ENCODE results near the gene NOS1. TPM values are rescaled to one million over a fixed set of nuclear protein-coding genes. Genes with fewer than 3 reads are reported as not detected.
"Not testable (repeated sequence)": the region's sequence is repeated elsewhere in the genome, so short reads cannot be mapped to it uniquely, and the experiment has no call there.

NOS1 gene
- total RNA-seq, 1 experiment from 2014 or later = 131 TPM

DNA sequence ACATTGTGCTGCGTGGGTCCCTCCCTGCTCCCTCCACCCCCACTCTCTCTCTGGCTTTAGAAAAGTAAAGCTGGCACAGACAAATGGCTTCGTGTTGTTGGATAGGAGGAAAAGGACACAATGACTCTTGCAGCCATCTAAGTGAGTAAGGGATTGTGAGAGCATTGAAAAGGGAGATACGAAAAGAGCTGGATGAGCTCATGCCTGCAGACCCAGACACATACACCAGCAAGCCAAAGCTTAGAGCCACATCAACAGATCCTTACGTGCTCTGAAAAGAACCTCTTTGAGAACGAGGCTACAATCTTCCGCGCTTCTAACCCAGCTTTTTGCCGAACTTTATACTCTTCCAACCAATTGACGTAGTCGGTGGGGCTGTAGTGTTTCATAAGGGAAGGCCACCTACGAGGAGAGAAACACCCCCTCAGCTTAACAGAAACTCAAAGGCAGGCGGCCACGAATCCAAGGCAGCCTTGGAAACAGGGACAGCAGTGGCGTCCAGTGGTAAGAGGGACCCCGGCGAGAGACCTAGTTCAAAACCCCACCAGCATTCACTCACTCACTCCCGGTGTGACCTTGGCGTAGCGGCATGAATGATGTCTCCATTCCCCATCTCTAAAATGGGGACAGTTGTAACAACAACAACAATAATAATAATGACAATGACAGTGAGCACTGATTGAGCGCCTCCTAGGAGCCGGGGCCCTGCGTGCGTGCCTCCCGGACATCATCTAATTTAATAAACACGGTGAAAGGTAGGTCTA is 172.3 kb downstream of the NOS1 start:
- Histone ChIP-seq H3K4me3 (peak overlapping the region; percentile 91), H3K36me3 (peaks cover 25% of the 10 kb centered on the region), H3K27me3 (no peaks in the 10 kb centered on the region), H3K27ac (no peak overlapping the region; the same call in 1 of the 2 replicates), H3K4me1 (no peaks in the 10 kb centered on the region), H3K9me3 (replicated peaks) (no peaks in the 10 kb centered on the region)
- no peak for DNase-seq

DNA sequence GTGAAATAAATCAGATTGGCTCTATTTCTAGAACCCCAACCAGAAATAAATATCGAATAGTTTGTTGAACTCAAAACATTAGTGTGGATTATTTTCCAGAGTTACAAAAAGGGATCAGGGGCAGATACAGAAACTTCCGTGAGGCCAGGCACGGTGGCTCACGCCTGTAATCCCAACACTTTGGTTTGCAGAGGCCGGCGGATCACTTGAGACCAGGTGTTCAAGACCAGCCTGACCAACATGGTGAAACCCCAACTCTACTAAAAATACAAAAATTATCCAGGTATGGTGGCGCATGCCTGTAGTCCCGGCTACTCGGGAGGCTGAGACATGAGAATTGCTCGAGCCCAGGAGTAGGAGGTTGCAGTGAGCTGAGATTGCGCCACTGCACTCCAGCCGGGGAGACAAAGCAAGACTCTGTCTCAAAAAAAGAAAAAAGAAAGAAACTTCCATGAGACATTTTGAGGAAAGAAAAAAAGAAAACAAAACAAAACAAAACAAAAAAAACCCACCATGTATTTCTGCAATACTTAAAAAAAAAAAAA is 173.2 kb downstream of the NOS1 start:
- no peaks in the 10 kb centered on the region for H3K9me3 ChIP-seq (replicated peaks)
- H3K27me3 ChIP-seq = no peaks in the 10 kb centered on the region
- no peak overlapping the region for H3K27ac ChIP-seq
- peaks cover 35% of the 10 kb centered on the region for H3K36me3 ChIP-seq
- DNase-seq = no peak
- H3K4me1 ChIP-seq = no peaks in the 10 kb centered on the region
- no peak overlapping the region for H3K4me3 ChIP-seq

DNA sequence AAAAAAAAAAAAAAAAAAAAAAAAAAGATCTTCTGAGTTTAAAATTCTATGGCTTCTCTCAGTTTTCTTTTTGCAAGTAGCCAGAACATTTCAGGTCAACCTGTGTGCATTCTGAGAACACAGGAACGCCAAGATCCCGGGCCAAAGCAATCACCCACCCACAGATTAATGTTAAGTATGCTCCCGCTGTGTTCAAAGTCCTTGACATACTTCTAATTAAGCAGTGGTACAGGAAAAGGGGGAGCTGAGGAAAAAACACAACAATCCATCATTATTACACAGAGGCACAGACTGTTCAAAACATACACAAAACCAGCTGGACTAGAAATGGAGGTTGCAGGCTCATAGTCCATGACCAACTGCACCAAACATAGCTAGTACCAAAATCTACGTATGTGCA is 174.0 kb downstream of the NOS1 start:
- Histone ChIP-seq H3K27ac (no peak overlapping the region), H3K36me3 (peaks cover 41% of the 10 kb centered on the region), H3K4me3 (no peak overlapping the region), H3K4me1 (no peaks in the 10 kb centered on the region), H3K9me3 (replicated peaks) (no peaks in the 10 kb centered on the region), H3K27me3 (no peaks in the 10 kb centered on the region)
- DNase-seq = no peak

DNA sequence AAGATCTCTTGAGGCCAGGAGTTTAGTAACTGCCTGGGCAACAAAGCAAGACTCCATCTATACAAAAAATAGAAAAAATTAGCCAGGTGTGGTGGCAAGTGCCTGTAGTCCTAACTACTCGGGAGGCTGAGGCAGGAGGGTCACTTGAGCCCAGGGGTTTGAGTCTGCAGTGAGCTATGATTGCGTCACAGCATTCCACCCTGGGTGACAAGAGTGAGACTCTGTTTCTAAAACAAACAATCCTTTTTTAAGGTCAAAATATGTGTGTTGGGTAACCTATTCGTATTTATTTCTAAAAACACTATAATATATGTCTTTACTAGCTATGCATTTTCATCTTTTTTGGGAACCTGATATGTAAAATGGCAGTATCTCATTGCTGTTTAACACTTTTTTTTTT is 178.6 kb downstream of the NOS1 start:
- no peaks in the 10 kb centered on the region for H3K4me1 ChIP-seq
- H3K27ac ChIP-seq = no peak overlapping the region
- peaks cover 65% of the 10 kb centered on the region for H3K36me3 ChIP-seq
- H3K4me3 ChIP-seq = no peak overlapping the region
- no peaks in the 10 kb centered on the region for H3K27me3 ChIP-seq
- H3K9me3 ChIP-seq (replicated peaks) = no peaks in the 10 kb centered on the region
- no peak for DNase-seq

DNA sequence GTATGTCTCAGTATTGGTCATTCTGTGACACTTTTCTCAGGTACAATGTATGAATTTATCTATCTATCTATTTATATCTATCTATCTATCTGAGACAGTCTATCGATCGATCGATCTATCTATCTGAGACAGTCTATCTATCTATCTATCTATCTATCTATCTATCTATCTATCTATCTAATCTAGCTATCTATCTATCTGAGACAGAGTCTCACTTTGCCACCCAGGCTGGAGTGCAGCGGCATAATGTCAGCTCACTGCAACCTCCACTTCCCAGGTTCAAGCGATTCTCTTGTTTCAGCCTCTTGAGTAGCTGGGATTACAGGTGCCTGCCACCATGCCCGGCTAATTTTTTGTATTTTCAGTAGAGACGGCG is 180.0 kb downstream of the NOS1 start:
- peaks cover 65% of the 10 kb centered on the region for H3K36me3 ChIP-seq
- not testable (repeated sequence) for DNase-seq, H3K27me3 ChIP-seq

DNA sequence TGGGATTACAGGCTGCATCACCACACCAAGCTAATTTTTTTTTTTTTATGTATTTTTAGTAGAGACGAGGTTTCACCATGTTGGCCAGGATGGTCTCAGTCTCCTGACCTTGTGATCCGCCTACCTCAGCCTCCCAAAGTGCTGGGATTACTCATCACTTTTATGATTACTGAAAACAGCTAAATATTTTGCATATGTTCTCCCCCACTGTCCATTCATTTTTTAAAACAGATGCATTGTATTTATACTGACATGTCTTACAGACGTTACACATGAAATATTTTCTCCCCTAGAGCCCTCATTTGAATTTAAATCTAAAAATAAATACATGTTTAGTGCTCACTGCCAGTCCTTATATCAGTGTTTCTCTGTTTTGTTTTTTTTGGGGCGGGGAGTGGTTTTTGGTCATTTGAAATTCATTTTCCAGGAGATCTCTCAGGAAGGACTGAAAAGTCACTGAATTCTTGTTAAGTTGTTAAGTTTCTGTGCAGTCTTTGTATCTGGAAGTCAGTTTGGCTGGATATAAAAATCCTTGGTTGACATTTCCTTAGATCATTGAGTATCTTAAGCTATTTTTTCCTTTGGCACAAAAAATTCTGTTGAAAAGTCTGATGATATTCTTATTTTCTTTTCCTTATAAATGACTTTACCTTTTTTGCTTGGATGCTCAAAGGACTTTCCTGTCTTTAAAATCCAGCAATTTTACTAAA is 180.5 kb downstream of the NOS1 start:
- Histone ChIP-seq H3K4me3 (no peak overlapping the region), H3K27me3 (no peaks in the 10 kb centered on the region), H3K4me1 (no peaks in the 10 kb centered on the region), H3K36me3 (peaks cover 65% of the 10 kb centered on the region), H3K27ac (no peak overlapping the region), H3K9me3 (replicated peaks) (no peaks in the 10 kb centered on the region)
- no peak for DNase-seq

More for the DNA sequence above, 180.0 kb downstream of the NOS1 start:
- not testable (repeated sequence) for H3K9me3 ChIP-seq (replicated peaks); H3K4me1 ChIP-seq; H3K4me3 ChIP-seq; H3K27ac ChIP-seq

DNA sequence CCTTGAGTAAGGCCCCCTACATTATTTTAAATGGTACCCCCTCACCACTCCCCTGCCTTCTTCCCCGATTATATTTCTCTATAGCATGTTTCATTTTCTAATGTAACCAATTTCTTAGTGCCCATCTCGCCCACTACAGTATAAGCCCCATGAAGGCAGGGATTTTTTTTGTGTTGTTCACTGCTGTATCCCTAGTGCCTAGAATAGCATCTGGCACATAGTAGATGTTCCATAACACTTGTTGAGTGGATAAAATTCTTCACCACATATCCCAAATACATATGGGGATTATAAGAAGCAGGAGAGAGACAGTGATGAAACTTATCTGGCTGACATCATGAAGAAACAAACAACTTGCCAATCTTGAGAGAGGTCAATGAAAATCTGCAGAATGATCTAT is 182.7 kb downstream of the NOS1 start:
- no peak for DNase-seq
- peaks cover 56% of the 10 kb centered on the region for H3K36me3 ChIP-seq
- H3K27me3 ChIP-seq = no peaks in the 10 kb centered on the region
- H3K4me1 ChIP-seq = no peaks in the 10 kb centered on the region
- H3K4me3 ChIP-seq = no peak overlapping the region
- H3K27ac ChIP-seq = no peak overlapping the region
- H3K9me3 ChIP-seq (replicated peaks) = no peaks in the 10 kb centered on the region

DNA sequence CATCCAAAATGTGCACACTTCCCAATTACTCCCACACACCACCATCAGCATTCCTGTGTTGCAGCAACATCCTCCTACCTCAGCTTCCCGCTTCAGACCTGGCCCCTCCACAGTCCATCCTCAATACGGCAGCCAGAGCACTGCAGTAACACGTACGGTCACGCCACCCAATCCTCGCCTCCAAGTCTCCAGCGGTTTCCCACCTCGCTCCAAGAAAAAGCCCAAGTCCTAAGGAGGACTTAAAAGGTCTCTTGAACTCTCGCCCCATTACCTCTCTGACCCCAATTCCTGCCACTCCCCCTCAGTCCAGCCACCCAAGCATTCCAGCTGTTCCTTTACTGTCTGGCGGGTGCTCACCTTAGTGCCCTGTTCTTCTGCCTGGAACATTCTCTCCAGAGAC is 183.1 kb downstream of the NOS1 start:
- no peaks in the 10 kb centered on the region for H3K27me3 ChIP-seq
- H3K9me3 ChIP-seq (replicated peaks) = no peaks in the 10 kb centered on the region
- peaks cover 56% of the 10 kb centered on the region for H3K36me3 ChIP-seq

DNA sequence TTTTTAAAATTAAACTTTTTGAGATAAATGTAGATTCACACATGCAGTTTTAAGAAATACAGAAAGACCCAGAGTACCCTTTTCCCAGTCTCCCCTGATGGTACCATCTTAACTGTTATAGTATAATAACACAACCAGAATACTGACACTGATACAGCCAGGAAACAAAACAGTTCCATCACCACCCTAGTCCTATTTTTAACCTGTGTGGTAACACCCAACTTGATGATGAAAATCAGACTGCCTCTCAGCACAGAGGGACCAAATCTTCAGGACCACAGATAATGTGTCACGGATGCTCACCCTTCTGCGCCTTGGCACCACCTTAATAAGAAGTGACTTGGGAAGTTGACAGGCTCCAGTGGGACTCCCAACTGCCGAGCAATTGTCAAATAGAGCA is 189.3 kb downstream of the NOS1 start:
- Histone ChIP-seq H3K36me3 (peaks cover 43% of the 10 kb centered on the region), H3K27me3 (no peaks in the 10 kb centered on the region), H3K4me3 (no peak overlapping the region), H3K27ac (no peak overlapping the region), H3K9me3 (replicated peaks) (no peaks in the 10 kb centered on the region), H3K4me1 (no peaks in the 10 kb centered on the region)
- no peak for DNase-seq

More for the DNA sequence above, 183.1 kb downstream of the NOS1 start:
- Histone ChIP-seq H3K4me1 (no peaks in the 10 kb centered on the region), H3K4me3 (no peak overlapping the region), H3K27ac (no peak overlapping the region)
- DNase-seq = no peak

DNA sequence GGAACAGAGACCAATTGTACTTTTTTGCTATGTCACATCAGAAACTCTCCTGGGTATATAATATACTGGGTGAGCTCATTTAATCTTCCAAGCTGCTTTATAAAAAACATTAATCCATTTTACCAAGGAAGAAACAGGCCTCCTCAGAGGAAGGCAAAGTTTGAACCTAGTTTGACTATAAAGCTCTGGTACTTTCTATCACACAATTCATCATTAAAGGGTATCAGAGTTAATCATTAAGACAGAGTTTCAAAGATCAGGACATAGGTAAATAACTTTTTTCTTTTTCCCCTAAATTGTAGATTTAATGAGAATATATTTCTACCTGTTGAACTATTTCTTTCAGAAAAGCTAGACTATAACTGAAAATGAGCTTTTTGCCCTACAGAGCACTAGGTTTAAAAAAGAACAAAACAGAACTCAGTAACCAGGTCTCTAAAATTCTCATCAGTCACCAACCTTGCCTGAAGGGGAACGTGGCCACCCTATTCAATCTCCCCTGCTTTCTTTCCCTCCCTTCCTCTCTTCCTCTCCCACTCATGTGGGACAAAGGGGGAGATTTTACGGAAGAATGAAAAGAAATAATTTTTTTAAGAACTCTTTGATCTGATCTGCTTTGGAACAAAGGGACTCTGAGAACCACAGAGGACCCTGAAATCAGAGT is 189.8 kb downstream of the NOS1 start:
- H3K4me1 ChIP-seq = no peaks in the 10 kb centered on the region
- DNase-seq = no peak
- no peaks in the 10 kb centered on the region for H3K9me3 ChIP-seq (replicated peaks)
- H3K27ac ChIP-seq = no peak overlapping the region
- H3K36me3 ChIP-seq = peaks cover 46% of the 10 kb centered on the region
- no peaks in the 10 kb centered on the region for H3K27me3 ChIP-seq
- no peak overlapping the region for H3K4me3 ChIP-seq

DNA sequence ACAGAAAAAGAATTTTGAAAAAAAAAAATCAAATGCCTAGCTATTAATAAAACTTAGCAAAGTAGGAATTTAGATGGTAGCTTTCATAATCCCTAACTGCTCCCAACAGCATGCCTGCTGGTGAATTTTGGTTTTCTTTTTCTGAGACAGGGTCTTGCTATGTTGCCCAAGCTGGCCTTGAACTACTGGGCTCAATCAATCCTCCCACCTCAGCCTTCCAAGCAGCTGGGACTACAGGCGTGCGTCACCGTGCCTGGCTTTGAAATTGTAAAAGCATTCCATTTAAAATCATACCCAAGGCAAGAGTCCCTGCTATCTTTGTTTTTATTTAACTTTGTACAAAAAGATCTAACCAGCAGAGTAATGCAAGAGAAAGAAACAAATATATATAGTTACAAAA is 191.9 kb downstream of the NOS1 start:
- no peak for DNase-seq
- H3K4me3 ChIP-seq = no peak overlapping the region
- H3K27me3 ChIP-seq = no peaks in the 10 kb centered on the region
- H3K36me3 ChIP-seq = peaks cover 46% of the 10 kb centered on the region
- no peaks in the 10 kb centered on the region for H3K4me1 ChIP-seq
- H3K9me3 ChIP-seq (replicated peaks) = no peaks in the 10 kb centered on the region
- no peak overlapping the region for H3K27ac ChIP-seq

DNA sequence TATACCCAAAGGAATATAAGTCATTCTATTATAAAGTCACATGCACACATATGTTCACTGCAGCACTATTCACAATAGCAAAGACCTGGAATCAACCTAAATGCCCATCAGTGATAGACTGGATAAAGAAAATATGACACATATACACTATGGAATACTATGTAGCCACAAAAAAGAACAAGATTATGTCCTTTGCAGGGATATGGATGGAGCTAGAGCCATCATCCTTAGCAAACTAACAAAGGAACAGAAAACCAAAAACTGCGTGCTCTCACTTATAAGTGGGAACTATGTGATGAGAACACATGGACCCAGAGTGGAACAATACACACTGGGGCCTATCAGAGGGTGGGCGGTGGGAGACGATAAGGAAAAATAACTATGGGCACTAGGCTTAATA is 192.4 kb downstream of the NOS1 start:
- Histone ChIP-seq H3K36me3 (peaks cover 40% of the 10 kb centered on the region), H3K27ac (no peak overlapping the region), H3K27me3 (no peaks in the 10 kb centered on the region), H3K4me3 (no peak overlapping the region), H3K4me1 (no peaks in the 10 kb centered on the region), H3K9me3 (replicated peaks) (no peaks in the 10 kb centered on the region)
- no peak for DNase-seq

DNA sequence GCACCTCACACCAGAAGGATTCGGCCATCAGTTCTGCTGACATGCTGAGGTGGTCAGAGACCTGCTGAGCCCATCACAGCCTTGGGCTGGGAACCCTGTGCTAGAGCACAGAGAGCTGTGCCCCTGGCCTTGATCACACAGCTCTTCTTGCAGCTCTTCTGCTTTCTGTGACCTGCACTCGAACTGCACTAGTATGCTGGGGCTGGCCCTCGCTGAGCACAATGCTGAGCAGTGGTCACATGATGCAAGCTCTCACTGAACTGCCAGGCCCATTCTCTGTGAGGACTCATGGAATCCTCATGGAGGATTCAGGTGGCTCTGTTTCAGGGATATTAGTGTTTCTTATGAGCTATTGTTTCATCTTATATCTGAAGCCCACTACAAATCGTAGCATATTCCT is 193.7 kb downstream of the NOS1 start:
- Histone ChIP-seq H3K4me1 (no peaks in the 10 kb centered on the region), H3K9me3 (replicated peaks) (no peaks in the 10 kb centered on the region), H3K27ac (no peak overlapping the region), H3K27me3 (no peaks in the 10 kb centered on the region), H3K4me3 (no peak overlapping the region), H3K36me3 (peaks cover 41% of the 10 kb centered on the region)
- no peak for DNase-seq

DNA sequence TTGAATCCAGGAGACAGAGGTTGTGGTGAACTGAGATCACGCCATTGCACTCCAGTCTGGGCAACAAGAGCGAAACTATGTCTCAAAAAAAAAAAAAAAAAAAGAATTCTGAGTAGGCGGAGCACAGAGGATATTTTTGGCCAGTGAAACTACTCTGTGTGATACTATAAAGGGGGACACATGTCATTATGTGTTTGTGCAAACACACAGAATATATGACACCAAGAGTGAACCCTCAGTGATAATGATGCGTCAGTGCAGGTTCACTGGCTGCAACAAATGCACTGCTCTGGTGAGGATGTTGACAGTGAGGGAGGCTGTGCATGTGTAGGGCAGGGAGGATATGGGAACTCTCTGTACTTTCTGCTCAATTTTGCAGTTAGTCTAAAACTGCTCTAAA is 195.3 kb downstream of the NOS1 start:
- DNase-seq = no peak
- H3K4me1 ChIP-seq = no peaks in the 10 kb centered on the region
- H3K36me3 ChIP-seq = peaks cover 40% of the 10 kb centered on the region
- no peak overlapping the region for H3K4me3 ChIP-seq
- no peaks in the 10 kb centered on the region for H3K9me3 ChIP-seq (replicated peaks)
- no peaks in the 10 kb centered on the region for H3K27me3 ChIP-seq
- H3K27ac ChIP-seq = no peak overlapping the region

DNA sequence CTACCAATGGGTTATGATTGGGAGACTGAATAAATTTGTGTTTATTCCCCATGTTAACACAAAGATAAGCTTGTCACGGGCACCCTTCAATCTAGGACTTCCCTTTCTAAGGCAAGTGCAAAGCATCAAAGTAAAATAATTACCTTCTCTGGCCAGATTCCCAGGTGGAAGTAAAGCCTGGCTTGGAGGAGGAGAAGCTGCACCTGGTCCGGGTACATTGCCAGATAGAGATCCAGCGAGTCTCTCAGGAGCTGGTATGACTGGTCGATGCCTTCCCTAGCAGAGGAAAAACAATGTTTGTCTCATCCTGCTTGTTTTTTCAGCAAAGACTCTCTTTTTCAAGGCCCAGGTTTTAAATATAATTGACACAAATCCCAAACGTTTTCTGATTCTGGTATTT is 196.1 kb downstream of the NOS1 start:
- no peaks in the 10 kb centered on the region for H3K27me3 ChIP-seq
- H3K4me1 ChIP-seq = no peaks in the 10 kb centered on the region
- no peak overlapping the region for H3K4me3 ChIP-seq
- H3K27ac ChIP-seq = no peak overlapping the region
- peaks cover 41% of the 10 kb centered on the region for H3K36me3 ChIP-seq
- no peaks in the 10 kb centered on the region for H3K9me3 ChIP-seq (replicated peaks)
- no peak for DNase-seq
